CD14-positive monocyte (primary cell): ENCODE measurements around the gene CIZ1. TPM values are rescaled to one million over a fixed set of nuclear protein-coding genes. Genes with fewer than 3 reads are reported as not detected.

Source experiments
- DNase-seq, 3 donors: peaks; one replicate each; pipeline ENCODE4 v3.0.0-alpha.2; 2011 to 2022
- H2AFZ ChIP-seq: 2 replicates; pipeline ENCODE4 v1.6.0; 2012; ENCODE audit warnings: mild to moderate bottlenecking, low read depth, low read length, inconsistent platforms; ENCODE audit not compliant: insufficient read depth, poor library complexity, severe bottlenecking
- H3K27ac ChIP-seq, 2 donors: 1 replicate in 1 of 2; 2 replicates in 1 of 2; pipeline ENCODE4 v1.5.1; 2012 to 2013; ENCODE audit warnings: low read length in 2 of 2, control low read depth in 1 of 2, inconsistent platforms in 1 of 2, low read depth in 1 of 2, mild to moderate bottlenecking in 1 of 2
- H3K27me3 ChIP-seq, 2 donors: one replicate each; pipeline versions ENCODE4 v1.6.0 to v1.6.1; 2011 to 2013; ENCODE audit warnings: low read length in 2 of 2; ENCODE audit not compliant: control insufficient read depth in 2 of 2, insufficient read depth in 2 of 2
- H3K36me3 ChIP-seq, 2 donors: replicated peaks in 1 of 2; 1 replicate in 1 of 2; 2 replicates in 1 of 2; pipeline versions ENCODE4 v1.5.1 to v1.6.1; 2012 to 2013; ENCODE audit warnings: low read length in 2 of 2, control low read depth in 1 of 2, inconsistent platforms in 1 of 2, mild to moderate bottlenecking in 1 of 2; ENCODE audit not compliant: insufficient read depth in 2 of 2, control insufficient read depth in 1 of 2
- H3K4me1 ChIP-seq, 2 donors: 1 replicate in 1 of 2; 2 replicates in 1 of 2; pipeline versions ENCODE4 v1.5.1 to v1.6.1; 2012 to 2013; ENCODE audit warnings: low read length in 2 of 2, control low read depth in 1 of 2, inconsistent platforms in 1 of 2, mild to moderate bottlenecking in 1 of 2, moderate library complexity in 1 of 2; ENCODE audit not compliant: insufficient read depth in 2 of 2, control insufficient read depth in 1 of 2
- H3K4me2 ChIP-seq: replicated peaks from 2 replicates; pipeline ENCODE3; 2012; ENCODE audit warnings: low read length, moderate library complexity, mild to moderate bottlenecking; ENCODE audit not compliant: poor library complexity, severe bottlenecking; ENCODE audit errors: extremely low read depth
- H3K4me3 ChIP-seq, 3 experiments: fragments of 200-600 bp in 1 of 3; sonication (generic) in 1 of 3; replicated peaks in 1 of 3; 1 replicate in 2 of 3; 2 replicates in 1 of 3; pipeline ENCODE4 v1.5.1; 2011 to 2013; ENCODE audit warnings: low read length in 3 of 3, mild to moderate bottlenecking in 3 of 3, control low read depth in 2 of 3, low read depth in 2 of 3, inconsistent platforms in 1 of 3, moderate library complexity in 1 of 3
- H3K79me2 ChIP-seq: 2 replicates; pipeline ENCODE4 v1.6.0; 2012; ENCODE audit warnings: mild to moderate bottlenecking, control low read depth, inconsistent platforms, low read length, moderate library complexity; ENCODE audit not compliant: insufficient read depth
- H3K9ac ChIP-seq: 2 replicates; pipeline ENCODE4 v1.6.0; 2017; ENCODE audit warnings: low read length, mild to moderate bottlenecking; ENCODE audit not compliant: insufficient read depth, poor library complexity, severe bottlenecking
- H3K9me3 ChIP-seq, 2 donors: replicated peaks in 1 of 2; 1 replicate in 1 of 2; 2 replicates in 1 of 2; pipeline versions ENCODE4 v1.5.1 to v1.6.1; 2012 to 2013; ENCODE audit warnings: low read length in 2 of 2, control low read depth in 1 of 2; ENCODE audit not compliant: control insufficient read depth in 1 of 2, insufficient read depth in 1 of 2
- H4K20me1 ChIP-seq: 2 replicates; pipeline ENCODE4 v1.6.0; 2012; ENCODE audit warnings: mild to moderate bottlenecking, low read length, control low read depth, moderate library complexity; ENCODE audit not compliant: insufficient read depth
- H3K27ac Mint-ChIP-seq, 7 donors: one replicate each; pipeline ENCODE4 v1.8.0; 2020; ENCODE audit warnings: mild to moderate bottlenecking in 7 of 7, mixed read lengths in 7 of 7, moderate library complexity in 6 of 7, inconsistent platforms in 2 of 7
- H3K27me3 Mint-ChIP-seq, 3 donors: one replicate each; pipeline ENCODE4 v1.8.0; 2021 to 2022; ENCODE audit warnings: low read depth in 3 of 3, mild to moderate bottlenecking in 3 of 3, mixed read lengths in 3 of 3, moderate library complexity in 3 of 3, inconsistent platforms in 1 of 3
- H3K36me3 Mint-ChIP-seq, 2 donors: one replicate each; pipeline ENCODE4 v1.8.0; 2020; ENCODE audit warnings: mixed read lengths in 2 of 2, inconsistent platforms in 1 of 2, mild to moderate bottlenecking in 1 of 2
- H3K4me1 Mint-ChIP-seq: one replicate; pipeline ENCODE4 v1.8.0; 2020; ENCODE audit warnings: mild to moderate bottlenecking, mixed read lengths
- H3K4me3 Mint-ChIP-seq, 2 donors: one replicate each; pipeline ENCODE4 v1.8.0; 2020; ENCODE audit warnings: mild to moderate bottlenecking in 2 of 2, mixed read lengths in 2 of 2, moderate library complexity in 1 of 2
- H3K9me3 Mint-ChIP-seq, 7 donors: one replicate each; pipeline ENCODE4 v1.8.0; 2020 to 2022; ENCODE audit warnings: mixed read lengths in 7 of 7, mild to moderate bottlenecking in 6 of 7, moderate library complexity in 6 of 7, inconsistent platforms in 2 of 7
- CTCF ChIP-seq: fragments of 200-600 bp; IDR thresholded peaks from one replicate; pipeline ENCODE4 v1.8.0; 2022; ENCODE audit warnings: antibody characterized with exemption, mild to moderate bottlenecking
- WGBS: methylation state at CpG from one replicate; pipeline ENCODE4 v1.1.5; 2013; ENCODE audit warnings: missing lambda C conversion rate; ENCODE audit not compliant: insufficient coverage; 5-methylcytosine and 5-hydroxymethylcytosine counted together
- intact Hi-C, 2 donors: fragments of 100-400 bp; cut with micrococcal nuclease; formaldehyde crosslinking; loops; one replicate each; pipeline versions ENCODE4 v1.15.0 to v1.15.1; 2023
- polyA plus RNA-seq, 3 donors: library from polyadenylated mRNA; depleted of rRNA in 1 of 3; unstranded in 2 of 3; stranded (reverse) in 1 of 3; fragments of 300-500 nt in 2 of 3; fragments of >200 nt in 1 of 3; fragmentation: Illumina TruSeq in 2 of 3; gene quantifications; 1 replicate in 2 of 3; 2 replicates in 1 of 3; pipeline ENCODE4 v1.2.3, GENCODE V29; 2012 to 2021

CIZ1 gene
- polyA plus RNA-seq, 3 donors: 3.4 to 53.7 (median 5.9) TPM

- Histone ChIP-seq H3K4me1 (no peaks in the 10 kb centered on the region), H4K20me1 (no peaks in the 10 kb centered on the region), H2AFZ (no peak overlapping the region), H3K79me2 (no peaks in the 10 kb centered on the region), H3K27me3 (no peaks in the 10 kb centered on the region), H3K27ac (no peak overlapping the region), H3K9ac (no peak overlapping the region), H3K9me3 (no peaks in the 10 kb centered on the region), H3K36me3 (no peaks in the 10 kb centered on the region), H3K4me3 (no peak overlapping the region), H3K4me2 (no peak overlapping the region)
- WGBS: 86% methylated on average over 19 of the region's 19 CpGs
- peaks cover 1 to 12% (median 5%) of the 10 kb centered on the region in 3 donors for H3K27me3 Mint-ChIP-seq
- no peak for DNase-seq
- intact Hi-C loops: no loop called here
- TF ChIP-seq CTCF: peak; percentile 14
- no peaks in the 10 kb centered on the region for H3K9me3 Mint-ChIP-seq
- no peaks in the 10 kb centered on the region for H3K36me3 Mint-ChIP-seq
- H3K4me3 Mint-ChIP-seq: no peak overlapping the region
- peak overlapping the region in 2 of 7 donors; percentile 8 to 13 for H3K27ac Mint-ChIP-seq
- no peaks in the 10 kb centered on the region for H3K4me1 Mint-ChIP-seq
These were observed 40.6 kb downstream of the CIZ1 start for GRCh38 chr9:128150594-128151308.

GRCh38 chr9:128149951-128150593, 41.3 kb downstream of the CIZ1 start:
- H3K4me3 ChIP-seq: no peak overlapping the region
- no peak overlapping the region for H3K4me2 ChIP-seq
- Mint-ChIP-seq H3K9me3 (no peaks in the 10 kb centered on the region), H3K27me3 (peaks cover 0 to 12% (median 5%) of the 10 kb centered on the region in 3 donors), H3K27ac (no peak overlapping the region), H3K36me3 (no peaks in the 10 kb centered on the region), H3K4me1 (no peaks in the 10 kb centered on the region), H3K4me3 (no peak overlapping the region)
- no peak overlapping the region for H2AFZ ChIP-seq
- TF ChIP-seq CTCF: no peak
- no peaks in the 10 kb centered on the region for H3K9me3 ChIP-seq
- no peaks in the 10 kb centered on the region for H3K36me3 ChIP-seq
- 40% methylated on average over 6 of the region's 11 CpGs for WGBS
- intact Hi-C loops: no loop called here
- no peaks in the 10 kb centered on the region for H3K79me2 ChIP-seq
- no peaks in the 10 kb centered on the region for H4K20me1 ChIP-seq
- H3K9ac ChIP-seq: no peak overlapping the region
- no peaks in the 10 kb centered on the region for H3K27me3 ChIP-seq
- no peak overlapping the region for H3K27ac ChIP-seq
- H3K4me1 ChIP-seq: no peaks in the 10 kb centered on the region
- DNase-seq: no peak
